ENCODE measurements around the gene DIPK2A. TPM values are rescaled to one million over a fixed set of nuclear protein-coding genes. Genes with fewer than 3 reads are reported as not detected.
A peak's percentile ranks its signal among the peaks of the same experiment; 100 is the strongest.

The DIPK2A gene, protein sequence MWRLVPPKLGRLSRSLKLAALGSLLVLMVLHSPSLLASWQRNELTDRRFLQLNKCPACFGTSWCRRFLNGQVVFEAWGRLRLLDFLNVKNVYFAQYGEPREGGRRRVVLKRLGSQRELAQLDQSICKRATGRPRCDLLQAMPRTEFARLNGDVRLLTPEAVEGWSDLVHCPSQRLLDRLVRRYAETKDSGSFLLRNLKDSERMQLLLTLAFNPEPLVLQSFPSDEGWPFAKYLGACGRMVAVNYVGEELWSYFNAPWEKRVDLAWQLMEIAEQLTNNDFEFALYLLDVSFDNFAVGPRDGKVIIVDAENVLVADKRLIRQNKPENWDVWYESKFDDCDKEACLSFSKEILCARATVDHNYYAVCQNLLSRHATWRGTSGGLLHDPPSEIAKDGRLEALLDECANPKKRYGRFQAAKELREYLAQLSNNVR
- polyA plus RNA-seq, result 9.5 and 9.7 TPM in 2 replicates
- 44.5 and 46.7 TPM in 2 replicates for polyA minus RNA-seq

DNA sequence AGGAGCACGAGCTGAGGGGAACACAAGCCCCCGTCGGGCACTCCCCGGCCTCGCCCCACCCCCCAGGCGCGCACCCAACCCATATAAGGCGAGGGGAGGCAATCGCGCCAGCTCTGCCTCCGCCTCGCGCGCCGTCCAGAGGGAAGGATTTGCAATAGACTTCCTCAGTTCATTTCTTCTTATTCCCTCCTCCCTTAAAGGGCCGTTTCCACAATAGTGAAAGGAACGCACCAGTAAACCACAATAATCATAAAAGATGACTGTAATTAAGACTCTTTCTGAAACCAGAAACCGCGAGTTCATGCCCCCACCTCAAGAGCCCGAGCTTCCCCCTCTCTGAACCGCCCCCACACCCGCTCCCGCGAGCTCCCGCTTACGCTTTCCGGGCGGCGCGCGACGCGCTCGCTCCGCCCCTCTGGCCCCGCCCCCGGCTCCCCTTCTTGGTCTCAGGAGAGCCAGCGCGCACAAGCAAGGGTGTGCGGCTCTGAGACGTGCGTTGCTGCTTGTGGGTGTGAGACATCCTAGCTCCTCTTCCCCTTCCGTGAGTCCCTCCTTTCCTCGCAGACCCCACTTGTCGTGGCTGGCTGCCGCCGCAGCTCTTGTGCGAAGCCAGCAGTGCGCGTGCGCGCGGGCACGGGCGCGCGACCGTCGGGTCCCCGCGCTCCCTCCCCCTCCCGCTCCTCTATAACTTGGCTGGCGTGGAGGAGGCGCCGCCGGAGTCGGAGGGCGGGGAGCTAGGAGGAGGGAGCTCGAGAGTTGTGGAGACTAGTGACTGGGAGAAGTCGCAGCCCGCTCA lies at the start of gene DIPK2A:
DIPK2A (plus strand) TSS at position 465 of the 796 bp plus-strand sequence. CDS start 510 bp downstream, outside the sequence.
- H3K9me2 ChIP-seq (ENCODE audit: insufficient read depth, low read length), result no peaks in the 10 kb centered on the region
- peak within 1 kb of the TSS; percentile 96 for H3K27ac ChIP-seq (ENCODE audit: low read length)
- H3F3A ChIP-seq (ENCODE audit: insufficient read depth, low read length, poor library complexity, severe bottlenecking), result peaks cover 5% of the 10 kb centered on the region
- peak within 1 kb of the TSS; percentile 84 for H3K4me3 ChIP-seq (ENCODE audit: low read length)
- no peaks in the 10 kb centered on the region for H3K27me3 ChIP-seq (ENCODE audit: insufficient read depth, low read depth, low read length)
- no peaks in the 10 kb centered on the region for H3K36me3 ChIP-seq (ENCODE audit: insufficient read depth, low read length)
- TF ChIP-seq, protein P1, sequence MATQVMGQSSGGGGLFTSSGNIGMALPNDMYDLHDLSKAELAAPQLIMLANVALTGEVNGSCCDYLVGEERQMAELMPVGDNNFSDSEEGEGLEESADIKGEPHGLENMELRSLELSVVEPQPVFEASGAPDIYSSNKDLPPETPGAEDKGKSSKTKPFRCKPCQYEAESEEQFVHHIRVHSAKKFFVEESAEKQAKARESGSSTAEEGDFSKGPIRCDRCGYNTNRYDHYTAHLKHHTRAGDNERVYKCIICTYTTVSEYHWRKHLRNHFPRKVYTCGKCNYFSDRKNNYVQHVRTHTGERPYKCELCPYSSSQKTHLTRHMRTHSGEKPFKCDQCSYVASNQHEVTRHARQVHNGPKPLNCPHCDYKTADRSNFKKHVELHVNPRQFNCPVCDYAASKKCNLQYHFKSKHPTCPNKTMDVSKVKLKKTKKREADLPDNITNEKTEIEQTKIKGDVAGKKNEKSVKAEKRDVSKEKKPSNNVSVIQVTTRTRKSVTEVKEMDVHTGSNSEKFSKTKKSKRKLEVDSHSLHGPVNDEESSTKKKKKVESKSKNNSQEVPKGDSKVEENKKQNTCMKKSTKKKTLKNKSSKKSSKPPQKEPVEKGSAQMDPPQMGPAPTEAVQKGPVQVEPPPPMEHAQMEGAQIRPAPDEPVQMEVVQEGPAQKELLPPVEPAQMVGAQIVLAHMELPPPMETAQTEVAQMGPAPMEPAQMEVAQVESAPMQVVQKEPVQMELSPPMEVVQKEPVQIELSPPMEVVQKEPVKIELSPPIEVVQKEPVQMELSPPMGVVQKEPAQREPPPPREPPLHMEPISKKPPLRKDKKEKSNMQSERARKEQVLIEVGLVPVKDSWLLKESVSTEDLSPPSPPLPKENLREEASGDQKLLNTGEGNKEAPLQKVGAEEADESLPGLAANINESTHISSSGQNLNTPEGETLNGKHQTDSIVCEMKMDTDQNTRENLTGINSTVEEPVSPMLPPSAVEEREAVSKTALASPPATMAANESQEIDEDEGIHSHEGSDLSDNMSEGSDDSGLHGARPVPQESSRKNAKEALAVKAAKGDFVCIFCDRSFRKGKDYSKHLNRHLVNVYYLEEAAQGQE (IDR thresholded peaks at IDR 0.05; ENCODE audit: borderline replicate concordance), result no peak
- TF ChIP-seq RAD21 (conservative IDR thresholded peaks at IDR 0.05) (peak; percentile 10), EP300 (conservative IDR thresholded peaks at IDR 0.05; ENCODE audit: poor library complexity, severe bottlenecking) (peak; percentile 75), TAF1 (IDR thresholded peaks at IDR 0.05; ENCODE audit: low read depth) (peak; percentile 86), POLR2AphosphoS5 (IDR thresholded peaks at IDR 0.05) (peak; percentile 73), MXI1 (conservative IDR thresholded peaks at IDR 0.05; ENCODE audit: poor library complexity, severe bottlenecking) (no peak)
- H3K79me2 ChIP-seq (replicated peaks; ENCODE audit: insufficient read depth, low read length), result peaks cover 34% of the 10 kb centered on the region
- H2AFZ ChIP-seq (ENCODE audit: low read depth, low read length), result peak within 1 kb of the TSS; percentile 70
- H3K9ac ChIP-seq (ENCODE audit: low read length), result peak within 1 kb of the TSS; percentile 91
- no peaks in the 10 kb centered on the region for H3K9me3 ChIP-seq (ENCODE audit: low read length)
- no peaks in the 10 kb centered on the region for H4K20me1 ChIP-seq (ENCODE audit: insufficient read depth)
- peak within 1 kb of the TSS; percentile 52 for H3K4me2 ChIP-seq (ENCODE audit: low read length)

DNA sequence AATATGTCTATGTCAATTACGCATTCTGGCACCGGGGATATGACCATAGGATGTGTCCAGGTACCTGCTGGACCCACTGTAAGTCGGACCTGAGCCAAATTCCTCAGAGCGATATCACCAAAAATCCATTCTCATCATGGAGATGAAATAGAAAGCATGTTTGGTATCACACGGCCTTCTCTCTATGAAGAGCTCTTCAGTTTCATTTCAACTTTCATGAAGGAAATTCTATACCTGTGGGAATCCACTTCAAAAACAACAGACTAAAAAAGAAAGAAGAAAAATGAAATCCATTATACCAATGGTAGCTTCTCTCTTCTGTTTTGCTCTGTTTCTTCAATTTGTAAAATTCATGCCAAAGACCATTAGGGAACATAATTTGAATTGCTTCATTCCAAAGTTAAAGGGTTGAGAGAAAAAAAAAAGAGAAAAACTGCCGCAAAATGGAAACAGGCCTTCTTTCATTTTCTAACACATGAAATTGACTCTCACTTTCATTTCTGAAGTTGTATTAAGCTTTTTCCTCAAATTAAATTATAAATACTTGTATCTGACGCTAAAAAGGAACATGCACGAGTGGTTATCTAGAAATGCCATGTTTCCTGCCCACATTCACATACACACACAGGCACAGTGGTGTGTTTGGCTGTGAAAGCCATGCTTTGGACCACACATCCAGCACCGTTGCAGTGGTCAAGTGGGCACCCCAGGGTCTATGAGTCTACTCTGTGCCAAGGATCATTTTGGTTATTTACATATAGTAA lies 46.9 kb upstream of the DIPK2A start:
- TF ChIP-seq POLR2AphosphoS5 (IDR thresholded peaks at IDR 0.05), result no peak
- no peak for TF ChIP-seq RAD21 (conservative IDR thresholded peaks at IDR 0.05)
- no peak for TF ChIP-seq EP300 (conservative IDR thresholded peaks at IDR 0.05; ENCODE audit: poor library complexity, severe bottlenecking)
- TF ChIP-seq TAF1 (IDR thresholded peaks at IDR 0.05; ENCODE audit: low read depth), result no peak
- TF ChIP-seq, protein P2, sequence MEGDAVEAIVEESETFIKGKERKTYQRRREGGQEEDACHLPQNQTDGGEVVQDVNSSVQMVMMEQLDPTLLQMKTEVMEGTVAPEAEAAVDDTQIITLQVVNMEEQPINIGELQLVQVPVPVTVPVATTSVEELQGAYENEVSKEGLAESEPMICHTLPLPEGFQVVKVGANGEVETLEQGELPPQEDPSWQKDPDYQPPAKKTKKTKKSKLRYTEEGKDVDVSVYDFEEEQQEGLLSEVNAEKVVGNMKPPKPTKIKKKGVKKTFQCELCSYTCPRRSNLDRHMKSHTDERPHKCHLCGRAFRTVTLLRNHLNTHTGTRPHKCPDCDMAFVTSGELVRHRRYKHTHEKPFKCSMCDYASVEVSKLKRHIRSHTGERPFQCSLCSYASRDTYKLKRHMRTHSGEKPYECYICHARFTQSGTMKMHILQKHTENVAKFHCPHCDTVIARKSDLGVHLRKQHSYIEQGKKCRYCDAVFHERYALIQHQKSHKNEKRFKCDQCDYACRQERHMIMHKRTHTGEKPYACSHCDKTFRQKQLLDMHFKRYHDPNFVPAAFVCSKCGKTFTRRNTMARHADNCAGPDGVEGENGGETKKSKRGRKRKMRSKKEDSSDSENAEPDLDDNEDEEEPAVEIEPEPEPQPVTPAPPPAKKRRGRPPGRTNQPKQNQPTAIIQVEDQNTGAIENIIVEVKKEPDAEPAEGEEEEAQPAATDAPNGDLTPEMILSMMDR (IDR thresholded peaks at IDR 0.05; ENCODE audit: poor library complexity, severe bottlenecking), result no peak
- TF ChIP-seq SMC3 (conservative IDR thresholded peaks at IDR 0.05; ENCODE audit: poor library complexity), result no peak
- TF ChIP-seq EZH2 (IDR thresholded peaks at IDR 0.05; ENCODE audit: borderline replicate concordance, insufficient read depth, low read length, poor library complexity, severe bottlenecking), result no peak
- TF ChIP-seq MXI1 (conservative IDR thresholded peaks at IDR 0.05; ENCODE audit: poor library complexity, severe bottlenecking), result no peak
- TF ChIP-seq, protein P1 (IDR thresholded peaks at IDR 0.05; ENCODE audit: borderline replicate concordance), result no peak
- no peaks in the 10 kb centered on the region for H3K79me2 ChIP-seq (replicated peaks; ENCODE audit: insufficient read depth, low read length)
- H2AFZ ChIP-seq (ENCODE audit: low read depth, low read length), result no peak overlapping the region
- H3K36me3 ChIP-seq (ENCODE audit: insufficient read depth, low read length), result no peaks in the 10 kb centered on the region
- H3K9me2 ChIP-seq (ENCODE audit: insufficient read depth, low read length), result no peaks in the 10 kb centered on the region
- no peak overlapping the region for H3K4me3 ChIP-seq (ENCODE audit: low read length)
- H3K9me3 ChIP-seq (ENCODE audit: low read length), result no peaks in the 10 kb centered on the region
- no peaks in the 10 kb centered on the region for H3K27me3 ChIP-seq (ENCODE audit: insufficient read depth, low read depth, low read length)
- H3K9ac ChIP-seq (ENCODE audit: low read length), result no peak overlapping the region
- H3F3A ChIP-seq (ENCODE audit: insufficient read depth, low read length, poor library complexity, severe bottlenecking), result no peaks in the 10 kb centered on the region
- H4K20me1 ChIP-seq (ENCODE audit: insufficient read depth), result no peaks in the 10 kb centered on the region
- H3K27ac ChIP-seq (ENCODE audit: low read length), result no peak overlapping the region
- H3K4me2 ChIP-seq (ENCODE audit: low read length), result no peak overlapping the region

Data from neural cell (in vitro differentiated cells).